CD4-positive, alpha-beta T cell treated with Interferon alpha-2 for 1 hour (primary cell): ENCODE data around the gene ZDHHC8.

ENCODE experiments used
- DNase-seq, 2 donors: peaks; one replicate each; pipeline ENCODE4 v3.0.0-alpha.2; 2020 to 2022

ZDHHC8 gene

DNA sequence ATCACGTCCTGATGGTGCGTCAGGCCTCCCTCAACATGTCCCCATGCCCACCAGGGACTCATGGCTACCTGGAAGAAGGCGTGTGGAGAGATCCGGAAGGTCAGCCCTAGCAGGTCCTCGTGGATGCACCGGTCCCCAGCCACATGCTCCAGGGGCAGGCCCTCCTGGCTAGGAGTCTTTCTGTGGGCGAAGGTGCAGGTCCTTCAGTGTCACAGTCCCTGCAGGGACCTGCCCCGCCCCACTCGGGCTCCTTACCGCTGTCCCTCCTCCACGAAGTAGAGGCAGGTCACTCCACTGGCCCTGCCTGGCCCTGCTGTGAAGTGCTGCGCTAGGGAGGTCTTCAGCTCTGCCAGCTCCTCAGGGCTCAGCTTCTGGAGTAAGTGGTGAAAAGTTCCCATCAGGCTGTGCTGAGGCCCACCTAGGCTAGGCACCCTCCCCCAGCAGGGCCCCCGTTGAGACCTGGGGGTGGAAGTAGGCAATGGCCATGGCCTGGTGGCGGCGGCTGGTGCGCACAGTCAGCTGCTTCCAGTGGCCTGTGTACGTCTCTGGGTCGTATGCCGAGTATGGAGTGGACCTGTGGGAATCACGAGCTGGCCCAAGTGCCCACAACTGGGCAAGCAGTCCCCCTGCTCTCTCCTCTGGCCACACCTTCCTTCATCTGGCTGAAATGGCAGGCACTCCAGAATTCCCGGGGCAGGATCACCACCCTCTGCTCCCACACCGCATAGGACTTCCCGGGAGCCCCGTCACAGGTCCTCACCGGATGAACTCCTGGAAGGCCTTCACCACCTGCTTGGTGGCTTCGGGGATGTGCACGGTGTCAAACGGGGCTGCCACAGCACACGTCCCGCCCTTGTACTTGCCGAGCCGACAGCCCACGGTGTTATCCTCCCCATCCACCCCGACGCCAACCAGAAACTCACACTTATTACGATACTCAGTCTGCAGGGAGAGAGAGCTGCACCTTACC is 16.8 kb upstream of the ZDHHC8 start:
- no peak for DNase-seq

DNA sequence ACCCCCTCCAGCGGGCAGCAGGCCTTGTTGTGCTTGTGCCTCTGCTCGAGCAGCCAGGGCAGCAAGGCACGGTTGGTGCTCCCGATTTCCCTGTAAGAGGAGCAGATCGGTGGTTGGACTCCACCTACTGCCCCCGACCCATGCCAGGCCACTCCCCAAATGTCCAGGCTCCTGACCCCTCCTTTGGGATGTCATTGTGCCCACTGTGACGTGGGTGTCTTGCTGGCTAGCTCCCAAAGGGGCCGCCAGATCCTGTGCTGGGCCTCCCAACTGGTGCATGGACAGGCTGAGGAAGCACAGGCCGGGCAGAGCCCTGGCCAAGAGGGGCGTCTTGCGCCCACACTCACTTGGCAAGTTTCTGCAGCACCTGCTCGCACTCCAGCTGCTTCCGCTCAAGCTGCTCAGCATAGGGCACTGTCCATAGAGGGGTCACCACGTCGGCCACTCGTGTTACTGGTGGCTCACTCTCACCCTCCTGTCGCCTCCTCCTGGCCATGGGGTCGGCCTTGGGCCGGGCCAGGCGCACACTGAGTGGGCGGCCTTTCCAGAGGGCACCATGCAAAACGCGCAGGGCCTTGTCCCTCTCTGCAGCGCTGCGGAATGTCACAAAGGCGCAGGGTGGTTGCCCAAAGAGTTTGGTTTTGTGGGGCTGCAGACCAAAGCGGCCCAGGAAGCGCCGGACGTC is 15.8 kb upstream of the ZDHHC8 start, which contains the start of gene RANBP1:
TSS of gene RANBP1 (plus strand) at position 414 of the 685 bp plus-strand sequence. CDS start at position 495, 81 bp downstream.
- no peak for DNase-seq

DNA sequence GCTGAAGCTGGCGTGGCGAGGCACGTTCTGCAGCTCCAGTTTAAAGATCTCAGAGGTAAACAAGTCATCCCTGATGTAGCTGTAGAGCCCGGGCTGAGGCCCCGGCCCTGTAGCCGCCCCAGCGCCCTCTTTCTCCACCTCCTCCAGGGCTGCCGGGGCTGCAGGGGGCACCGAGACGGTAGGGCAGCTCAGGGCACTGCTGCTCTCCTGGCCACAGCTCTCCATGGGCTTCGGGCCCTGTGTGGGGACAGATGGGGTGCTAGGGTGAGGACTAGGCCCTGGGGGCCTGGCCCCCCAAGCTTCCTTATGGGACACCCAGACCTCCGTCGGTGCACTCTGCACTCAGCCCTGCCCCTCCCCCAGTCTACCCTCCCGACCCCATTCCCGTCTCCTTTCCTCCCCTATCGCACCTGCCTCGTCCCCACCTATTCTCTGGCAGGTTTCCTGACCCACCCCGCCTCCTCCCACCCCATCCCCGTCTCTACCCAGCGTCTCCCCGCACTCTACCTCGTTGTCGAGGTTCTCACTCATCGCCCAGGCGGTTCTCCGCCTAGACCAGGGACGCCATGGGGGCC is 15.1 kb upstream of the ZDHHC8 start:
- DNase-seq, result no peak

DNA sequence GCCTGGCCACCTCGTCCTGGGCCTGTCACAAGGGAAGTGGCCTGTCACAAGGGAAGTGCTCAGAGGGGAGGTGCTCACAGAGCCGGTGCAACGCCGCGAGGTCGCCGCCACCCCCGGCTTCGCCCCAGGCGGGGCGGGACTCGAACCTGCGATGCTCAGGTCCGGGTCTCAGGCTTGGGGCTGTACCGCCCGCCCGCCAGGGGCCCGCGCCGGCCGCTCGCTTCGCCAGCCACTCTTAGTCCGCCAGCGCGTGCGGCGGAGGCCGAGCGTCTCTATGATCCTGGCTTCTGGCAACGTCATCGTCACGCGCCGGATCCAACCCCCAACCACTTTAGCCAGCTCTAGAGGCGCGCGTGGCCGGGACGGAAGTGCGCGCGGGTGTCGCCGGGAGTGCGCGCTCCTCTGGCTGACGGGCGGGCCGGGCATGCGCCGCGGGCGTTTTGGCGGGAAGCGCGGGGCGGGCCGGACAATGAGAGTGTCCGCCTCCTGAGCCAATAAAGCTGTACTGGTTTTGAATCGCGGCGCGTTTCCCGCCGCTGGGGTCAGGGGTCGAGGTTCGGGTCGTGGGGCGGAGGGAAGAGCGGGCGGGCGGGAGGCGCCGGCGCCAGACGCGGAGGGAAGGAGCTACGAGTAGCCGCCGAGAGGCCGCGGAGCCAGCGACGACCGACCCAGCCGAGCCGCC is 14.5 kb upstream of the ZDHHC8 start, which contains the start of gene TRMT2A:
TSS of gene TRMT2A (minus strand) at position 276 of the 682 bp plus-strand sequence. CDS start 320 bp downstream, outside the sequence.
- peak; percentile 97 to 98 for DNase-seq

DNA sequence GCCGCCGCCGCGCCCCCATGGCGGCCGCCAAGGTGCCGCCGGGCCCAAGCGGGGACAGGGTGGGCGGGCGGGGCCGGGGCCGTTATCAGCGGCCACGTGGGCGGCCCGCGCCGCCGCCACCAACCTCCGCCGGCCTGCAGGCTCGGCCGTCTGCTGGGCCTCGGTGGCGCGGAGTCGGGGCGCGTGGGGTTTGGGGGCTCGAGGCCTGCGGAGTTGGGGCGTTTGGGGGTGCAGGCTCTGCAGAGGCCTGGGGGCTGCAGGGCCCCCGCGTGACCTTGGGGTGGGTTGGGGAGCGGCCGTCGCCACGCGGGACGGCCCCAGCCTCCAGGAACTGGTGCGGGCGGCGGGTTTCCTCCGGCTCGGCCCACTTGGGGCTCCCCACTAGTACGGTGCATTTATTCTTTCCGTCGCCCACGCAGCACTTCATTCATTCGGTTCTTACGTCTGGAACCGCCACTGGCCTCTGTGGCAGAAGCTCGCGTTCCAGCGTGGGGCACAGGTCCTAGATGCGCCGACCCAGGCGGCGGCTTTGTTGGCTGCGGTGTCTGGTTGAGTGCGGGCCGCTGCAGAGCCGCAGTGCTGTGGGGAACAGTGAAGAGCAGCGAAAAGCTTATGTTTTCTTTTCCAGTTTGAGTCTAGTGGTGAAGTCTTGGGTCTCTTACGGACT is 13.8 kb upstream of the ZDHHC8 start:
- DNase-seq, result peak; percentile 27 to 59

DNA sequence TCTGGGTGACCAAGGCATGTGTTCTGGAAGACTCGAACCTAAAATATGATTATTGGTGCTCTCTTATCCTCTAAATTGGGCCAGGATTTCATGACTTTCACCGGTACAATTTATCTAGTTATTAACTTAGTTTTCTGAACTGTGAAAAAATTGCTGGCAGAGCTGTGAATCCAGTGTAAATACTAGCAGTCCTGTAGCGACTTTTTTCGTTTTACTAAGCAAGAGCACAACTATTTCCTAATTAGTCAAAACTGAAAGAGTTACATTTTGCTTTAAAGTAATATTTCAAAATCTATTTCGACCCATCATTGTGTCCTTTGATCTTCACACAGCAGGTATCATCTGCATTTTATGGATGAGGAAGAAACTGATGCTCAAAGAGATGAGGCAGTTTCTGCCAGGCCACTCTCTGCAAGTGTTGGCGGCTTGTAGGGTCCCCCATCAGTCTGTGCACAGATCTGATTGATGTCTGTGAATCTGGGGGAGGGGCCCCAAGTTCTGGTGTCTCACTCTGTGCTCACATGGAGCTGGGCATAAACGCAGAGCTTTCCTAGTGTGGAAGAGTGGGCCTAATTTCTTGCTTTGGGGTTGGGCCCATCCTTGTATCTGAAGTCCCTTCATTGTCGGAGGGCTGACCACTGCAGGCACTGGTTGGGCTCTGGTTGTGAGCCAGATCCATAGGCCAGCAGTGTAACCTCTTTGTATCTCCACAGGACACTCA is 13.1 kb upstream of the ZDHHC8 start:
- DNase-seq, result no peak

DNA sequence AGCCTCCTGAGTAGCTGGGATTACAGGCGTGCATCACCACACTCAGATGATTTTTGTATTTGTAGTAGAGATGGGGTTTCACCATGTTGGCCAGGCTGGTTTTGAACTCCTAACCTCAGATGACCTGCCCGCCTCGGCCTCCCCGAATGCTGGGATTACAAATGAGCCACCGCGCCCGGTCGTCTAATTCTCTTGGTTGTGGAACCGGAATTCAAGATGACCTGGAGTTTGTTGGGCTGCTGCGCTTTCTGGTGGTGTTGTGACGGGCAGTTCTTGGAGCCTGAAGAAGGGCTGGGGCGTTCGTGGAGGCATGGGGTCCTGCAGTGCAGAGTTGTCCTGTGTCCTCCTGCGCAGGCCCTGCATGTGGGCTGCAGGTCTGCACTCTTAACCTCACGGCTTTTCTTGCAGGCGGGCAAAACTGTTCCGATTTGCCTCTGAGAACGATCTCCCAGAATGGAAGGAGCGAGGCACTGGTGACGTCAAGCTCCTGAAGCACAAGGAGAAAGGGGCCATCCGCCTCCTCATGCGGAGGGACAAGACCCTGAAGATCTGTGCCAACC is 9.7 kb upstream of the ZDHHC8 start:
- DNase-seq, result no peak

DNA sequence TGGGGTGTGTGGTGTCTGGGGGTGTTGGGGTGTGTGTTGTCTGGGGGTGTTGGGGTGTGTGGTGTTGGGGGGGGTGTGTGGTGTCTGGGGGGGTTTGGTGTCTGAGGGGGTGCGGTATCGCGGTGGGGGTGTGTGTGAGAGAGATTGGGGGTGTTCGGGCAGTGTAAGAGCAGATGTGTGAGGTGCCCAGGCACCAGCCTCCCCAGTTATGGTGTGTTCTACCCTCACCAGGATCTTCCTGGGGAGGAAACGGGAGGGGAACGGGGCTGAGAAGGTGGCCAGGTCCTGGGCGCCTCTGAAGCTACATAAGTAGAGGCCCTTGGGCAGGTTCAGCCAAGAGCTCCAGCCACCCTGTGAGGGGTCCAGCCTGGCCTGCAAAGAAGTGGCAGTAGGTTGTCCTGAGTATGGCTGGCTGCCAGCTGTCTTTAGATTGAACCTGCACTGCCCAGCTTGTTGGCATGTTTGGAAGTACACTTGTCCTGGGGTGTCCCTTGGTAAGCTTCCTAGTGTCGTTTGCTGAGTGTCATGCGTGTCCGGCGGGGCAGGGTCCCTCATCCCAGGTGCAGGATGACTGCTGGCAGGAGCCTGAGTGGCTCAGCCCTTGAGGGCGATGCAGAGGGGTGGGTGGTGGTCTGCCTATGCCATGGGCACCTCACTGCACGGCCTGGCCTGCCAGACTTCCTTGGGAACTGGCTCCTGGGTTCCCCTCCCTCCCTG is 8.1 kb upstream of the ZDHHC8 start:
- no peak for DNase-seq

DNA sequence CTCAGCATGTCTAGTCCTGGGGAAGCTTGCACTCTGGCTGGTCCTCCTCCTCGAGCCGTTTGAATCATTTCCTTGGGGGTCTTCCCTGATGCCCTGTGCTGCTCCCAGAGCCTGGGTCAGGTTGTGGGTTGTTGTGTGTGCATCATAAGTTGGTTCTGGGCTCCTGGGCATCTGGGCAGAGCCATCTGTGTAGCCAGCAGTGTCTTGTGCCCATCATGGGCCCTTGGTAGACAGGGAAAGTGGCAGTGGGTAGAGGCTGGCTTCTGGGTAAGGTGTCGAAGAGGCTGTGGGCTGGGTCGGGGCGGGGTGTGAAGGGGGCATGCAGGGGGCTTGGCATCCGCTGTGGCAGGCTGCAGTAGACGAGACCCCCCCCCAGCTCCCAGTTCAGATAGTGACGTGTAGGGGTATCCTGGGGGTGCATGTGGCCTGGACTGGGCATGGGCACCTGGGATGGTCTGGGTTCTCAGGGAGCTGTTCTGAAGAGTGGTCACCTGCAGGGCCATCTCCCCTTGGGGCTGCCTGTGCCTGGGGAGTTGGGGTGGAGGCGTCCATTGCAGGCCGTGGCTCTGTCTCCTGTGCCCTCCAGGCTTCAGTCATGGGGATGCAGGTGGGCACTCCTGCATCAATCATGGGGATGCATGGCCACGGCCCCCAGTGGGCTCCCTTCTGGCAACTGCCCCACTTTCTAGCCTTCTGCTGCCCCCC is 7.4 kb upstream of the ZDHHC8 start:
- no peak for DNase-seq

DNA sequence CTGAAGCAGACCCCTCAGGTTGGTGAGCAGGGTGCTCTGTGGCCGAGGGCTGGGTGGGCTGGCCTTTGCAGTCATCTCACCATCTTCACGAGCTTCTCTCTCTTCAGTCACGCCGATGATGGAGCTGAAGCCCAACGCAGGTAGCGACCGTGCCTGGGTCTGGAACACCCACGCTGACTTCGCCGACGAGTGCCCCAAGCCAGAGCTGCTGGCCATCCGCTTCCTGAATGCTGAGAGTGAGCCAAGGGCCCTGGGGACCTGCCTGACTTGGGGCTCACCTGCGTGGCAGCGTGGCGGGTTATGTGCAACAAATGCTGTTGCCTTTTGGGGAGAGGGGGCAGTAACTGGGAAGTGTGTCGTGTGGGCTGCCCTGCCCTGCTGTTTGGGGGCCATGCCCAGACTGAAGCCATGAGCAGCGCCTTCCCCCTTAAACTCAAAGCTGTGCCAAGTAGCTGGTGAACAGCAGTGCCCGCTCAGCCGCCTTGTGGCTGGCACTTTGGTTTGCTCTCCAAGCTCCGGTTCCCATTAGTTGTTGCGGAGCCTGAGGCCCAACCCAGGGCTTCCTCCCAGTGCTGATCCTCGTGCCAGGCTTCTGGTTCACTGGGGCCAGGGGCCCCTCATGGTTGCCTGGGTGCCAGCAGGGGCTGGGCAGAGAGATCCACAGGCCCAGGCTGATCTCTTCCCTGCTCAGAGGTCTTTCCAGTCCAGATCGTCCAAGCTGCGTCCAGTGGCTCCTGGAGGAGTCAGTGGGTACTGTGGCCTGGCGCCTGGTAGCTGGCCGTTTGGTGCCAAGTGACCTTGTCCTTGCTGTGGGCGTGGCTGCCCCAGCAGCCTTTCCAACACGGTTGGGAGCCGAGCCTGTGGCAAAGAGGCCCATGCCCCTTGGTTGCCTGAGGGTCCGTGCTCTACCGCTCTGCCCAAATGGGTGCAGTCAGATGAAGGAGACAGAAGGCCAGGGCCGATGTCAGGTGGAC is 6.1 kb upstream of the ZDHHC8 start:
- DNase-seq, result no peak

DNA sequence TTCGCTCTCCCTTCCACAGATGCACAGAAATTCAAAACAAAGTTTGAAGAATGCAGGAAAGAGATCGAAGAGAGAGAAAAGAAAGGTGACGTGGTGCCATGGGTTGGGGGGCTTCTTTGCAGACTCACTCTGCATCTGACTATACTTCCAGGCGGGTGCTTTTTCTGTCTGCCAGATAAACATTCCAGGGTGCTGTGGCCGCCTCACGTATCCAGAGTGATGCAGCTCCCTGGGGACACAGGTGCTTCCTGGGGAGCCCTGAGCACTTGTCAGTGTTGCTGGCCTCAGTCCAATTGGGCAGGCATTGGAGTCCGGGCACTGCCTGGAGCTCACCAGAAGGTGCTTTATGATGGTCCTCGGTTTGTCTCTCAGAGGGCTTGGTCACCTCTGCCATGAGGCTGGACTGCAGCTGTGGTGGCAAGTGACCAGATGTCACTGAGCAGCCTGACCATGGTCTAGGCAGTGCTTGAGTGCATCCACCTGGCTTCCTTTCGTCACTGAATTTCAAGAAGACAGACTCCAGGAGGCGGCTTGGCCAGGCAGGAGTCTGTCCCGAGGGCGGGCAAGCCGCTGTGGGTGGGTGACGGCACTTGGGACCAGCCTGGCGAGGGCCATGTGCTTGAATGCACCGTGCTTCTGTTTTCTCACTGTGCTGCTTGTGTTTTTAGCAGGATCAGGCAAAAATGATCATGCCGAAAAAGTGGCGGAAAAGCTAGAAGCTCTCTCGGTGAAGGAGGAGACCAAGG is 5.1 kb upstream of the ZDHHC8 start:
- no peak for DNase-seq

DNA sequence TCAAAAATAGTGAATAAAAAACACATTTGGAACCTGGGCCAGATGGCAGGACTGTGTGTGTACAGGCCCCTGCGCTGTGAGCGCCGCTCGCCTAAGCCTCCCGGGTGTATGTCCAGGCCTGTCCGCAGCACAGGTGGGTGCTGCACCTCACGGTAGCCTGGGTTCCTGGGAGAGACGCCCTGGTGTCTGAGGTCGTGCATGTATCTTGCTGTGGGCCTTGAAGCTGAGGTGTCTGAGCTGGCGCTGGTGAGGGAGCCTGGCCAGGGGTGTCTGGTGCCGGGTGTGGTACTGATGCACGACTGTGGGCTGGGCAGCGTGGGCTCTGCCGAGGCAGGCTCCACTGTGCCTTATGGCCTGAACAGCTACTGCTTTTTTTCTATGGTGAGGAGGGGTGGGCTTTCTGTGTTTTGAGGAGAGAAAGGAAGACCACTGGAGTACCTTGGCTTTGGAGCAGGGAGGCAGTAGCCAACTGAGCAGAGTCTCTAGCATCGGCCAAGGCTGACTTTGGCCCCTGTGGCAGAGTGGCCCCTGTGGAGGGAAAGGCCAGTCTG is 4.2 kb upstream of the ZDHHC8 start:
- no peak for DNase-seq

DNA sequence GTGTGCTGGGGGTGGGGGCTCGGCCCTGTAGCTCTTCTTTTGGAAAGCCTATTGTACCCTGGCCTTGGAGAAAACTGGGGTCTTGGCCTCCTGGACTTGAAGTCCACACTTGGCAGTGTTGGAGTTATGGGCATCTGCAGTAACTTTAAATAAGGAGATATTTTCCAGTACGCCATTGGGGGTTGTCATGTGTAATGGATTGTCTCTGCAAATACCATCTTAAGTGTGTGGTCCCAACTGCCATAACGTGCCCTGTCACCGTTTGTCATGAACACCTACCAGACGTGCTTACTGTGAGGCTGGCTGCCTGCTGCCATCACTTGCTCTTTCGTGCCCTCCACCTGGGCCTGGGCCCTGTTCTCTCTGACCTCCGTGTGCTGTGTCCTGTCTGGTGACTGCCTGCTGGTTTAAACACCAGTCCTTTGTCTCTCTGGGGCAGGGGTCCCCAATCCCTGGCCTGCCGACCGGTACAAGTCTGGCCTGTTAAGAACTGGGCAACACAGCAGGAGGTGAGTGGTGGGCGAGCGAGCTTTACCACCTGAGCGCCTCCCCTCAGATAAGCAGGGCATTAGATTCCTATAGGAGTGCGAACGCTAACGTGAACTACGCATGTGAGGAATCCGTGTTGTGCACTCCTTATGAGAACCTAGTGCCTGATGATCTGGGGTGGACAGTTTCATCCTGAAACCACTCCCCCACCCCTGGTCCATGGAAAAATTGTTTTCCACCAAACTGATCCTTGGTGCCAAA is 3.6 kb upstream of the ZDHHC8 start:
- DNase-seq, result no peak

DNA sequence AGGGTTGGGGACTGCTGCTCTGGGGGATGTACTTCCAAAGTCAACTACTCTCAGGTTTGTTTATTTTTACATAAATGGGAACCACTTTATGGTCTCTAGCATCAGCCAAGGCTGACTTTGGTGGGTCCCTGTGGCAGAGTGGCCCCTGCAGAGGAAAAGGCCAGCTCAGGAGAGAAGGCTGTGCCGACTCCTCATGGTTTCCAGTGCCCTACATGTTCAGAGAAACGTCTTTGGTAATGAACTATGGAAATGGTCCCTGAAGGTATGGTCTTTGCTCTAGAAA is 3.0 kb upstream of the ZDHHC8 start:
- DNase-seq, result no peak

DNA sequence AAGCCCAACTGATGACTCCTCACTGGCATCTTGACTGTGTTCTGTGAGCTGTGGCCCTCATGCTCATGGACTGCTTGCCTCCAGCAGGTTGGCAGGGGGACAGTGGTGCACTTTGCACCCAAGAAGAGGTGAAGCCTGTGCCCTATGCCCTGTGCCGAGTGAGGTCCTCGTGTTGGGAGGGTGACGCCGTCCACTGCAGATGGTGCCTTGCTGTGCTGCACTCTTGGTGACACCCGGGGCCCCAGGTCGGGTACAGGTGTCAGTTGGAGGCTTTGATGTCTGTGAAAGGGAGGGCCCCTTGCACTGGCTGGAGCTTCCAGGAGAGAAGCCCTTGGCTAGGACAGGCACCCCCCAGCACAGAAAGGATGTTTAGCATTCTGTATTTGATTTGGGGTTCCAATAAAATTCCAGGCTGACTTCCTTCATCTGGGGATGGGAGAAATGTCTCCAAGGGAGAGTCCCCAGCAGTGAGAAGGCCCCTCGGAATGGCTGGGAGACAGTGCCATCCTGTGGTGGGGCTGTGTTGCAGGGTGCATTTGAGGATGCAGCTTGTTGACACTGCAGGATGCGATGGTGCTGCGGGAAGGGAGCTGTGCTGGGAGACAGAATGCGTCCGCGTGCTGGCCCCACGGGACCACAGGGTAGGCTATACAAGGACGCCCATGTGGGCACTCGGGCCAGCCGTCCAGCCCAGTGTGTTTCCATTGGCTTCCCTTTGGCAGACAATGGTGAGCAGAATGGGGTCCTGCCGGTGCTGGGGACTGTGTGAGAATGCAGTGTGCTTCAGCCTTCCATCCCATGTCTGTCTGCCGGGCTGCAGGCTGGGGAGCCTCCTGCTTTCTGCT is 2.5 kb upstream of the ZDHHC8 start:
- DNase-seq, result peak; percentile 26 to 69

DNA sequence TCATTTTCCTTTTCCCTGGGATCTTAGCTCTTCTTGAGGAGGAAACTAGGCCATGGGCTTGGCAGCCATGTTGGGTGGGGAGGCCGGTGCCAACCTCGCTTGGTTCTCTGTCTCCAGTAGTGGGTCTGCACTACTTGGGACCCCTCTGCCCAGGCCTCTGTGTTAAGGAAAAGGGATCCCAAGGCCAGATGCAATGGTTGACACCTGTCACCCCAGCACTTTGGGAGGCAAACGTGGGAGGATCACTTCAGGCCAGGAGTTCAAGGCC is 1.9 kb upstream of the ZDHHC8 start:
- no peak for DNase-seq
